ENCODE results near the gene AGBL1. TPM values are rescaled to one million over a fixed set of nuclear protein-coding genes. Genes with fewer than 3 reads are reported as not detected.

AGBL1 gene
- total and polyA plus RNA-seq, 2 experiments from 2014 or later = not detected

DNA sequence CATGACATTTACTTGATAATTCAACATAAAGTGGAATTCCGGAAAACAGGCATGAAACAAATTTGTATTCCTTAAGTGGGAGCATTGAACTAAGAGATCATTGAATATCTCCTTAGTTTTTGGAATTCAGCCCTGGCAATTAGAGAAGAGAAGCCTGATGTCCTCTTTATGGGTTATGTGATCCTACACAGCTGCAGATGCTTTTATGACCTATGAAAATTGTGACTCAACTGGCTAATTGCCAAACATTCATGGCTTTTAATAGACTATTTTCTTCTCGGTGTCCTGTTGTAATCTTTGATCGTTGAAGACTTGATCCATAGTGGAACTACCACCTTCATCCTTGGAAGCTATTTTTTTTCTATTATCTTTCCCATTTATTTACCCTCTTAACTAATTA is 46.1 kb downstream of the AGBL1 start:
- H3K9me3 ChIP-seq (ENCODE audit: low read depth) = no peaks in the 10 kb centered on the region
- no peaks in the 10 kb centered on the region for H3K27me3 ChIP-seq (replicated peaks; ENCODE audit: insufficient read depth)
- H3K9ac ChIP-seq = no peak overlapping the region
- H3K79me2 ChIP-seq (ENCODE audit: insufficient read depth) = no peaks in the 10 kb centered on the region
- H3K27ac ChIP-seq = no peak overlapping the region
- no peaks in the 10 kb centered on the region for H3K36me3 ChIP-seq (ENCODE audit: low read depth)
- in situ Hi-C loops (cut with MboI) = no loop called here
- DNase-seq = no peak
- no peak overlapping the region for H3K4me3 ChIP-seq
- no peaks in the 10 kb centered on the region for H3K9me2 ChIP-seq (ENCODE audit: insufficient read depth)
- H4K20me1 ChIP-seq (ENCODE audit: insufficient read depth) = no peaks in the 10 kb centered on the region
- TF ChIP-seq EZH2 (IDR thresholded peaks at IDR 0.05; ENCODE audit: insufficient read depth, poor library complexity, severe bottlenecking) = no peak
- TF ChIP-seq EZH2phosphoT487 (IDR thresholded peaks at IDR 0.05; ENCODE audit: insufficient read depth, low read depth) = no peak
- H3F3A ChIP-seq (ENCODE audit: insufficient read depth) = no peaks in the 10 kb centered on the region
- H3K4me2 ChIP-seq (ENCODE audit: unreplicated experiment) = no peak overlapping the region
- H3K4me1 ChIP-seq (ENCODE audit: insufficient read depth) = no peaks in the 10 kb centered on the region
- H2AFZ ChIP-seq = no peak overlapping the region
- 3 to 9% methylated on average over 3 of the region's 3 CpGs for WGBS, 2 experiments (ENCODE audit: low coverage in 1 of 2, low lambda C conversion rate in 2 of 2, missing lambda C conversion rate in 2 of 2)

DNA sequence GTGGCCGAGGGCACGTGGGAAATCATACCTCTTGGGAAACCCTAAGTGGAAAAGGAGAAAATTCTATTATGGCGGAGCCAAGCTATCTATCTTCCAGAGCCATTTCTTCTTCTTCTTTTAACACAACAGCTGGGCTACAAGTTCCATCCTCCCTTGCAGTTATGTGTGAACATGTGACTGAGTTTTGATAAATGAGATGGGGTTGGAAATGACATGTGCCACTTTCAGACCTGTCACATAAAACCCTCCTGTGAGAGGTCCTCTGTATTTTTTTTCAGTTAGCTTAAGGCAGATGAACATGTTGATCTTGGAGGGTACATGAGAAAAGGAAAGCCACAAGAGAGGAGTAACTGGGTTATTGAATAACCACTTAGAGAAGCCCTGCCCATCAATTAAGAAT is 47.9 kb downstream of the AGBL1 start:
- Histone ChIP-seq H3K4me2 (ENCODE audit: unreplicated experiment) (no peak overlapping the region), H3K27me3 (replicated peaks; ENCODE audit: insufficient read depth) (no peaks in the 10 kb centered on the region), H3F3A (ENCODE audit: insufficient read depth) (no peaks in the 10 kb centered on the region), H3K4me3 (no peak overlapping the region), H3K9me3 (ENCODE audit: low read depth) (no peaks in the 10 kb centered on the region), H3K9me2 (ENCODE audit: insufficient read depth) (no peaks in the 10 kb centered on the region), H3K36me3 (ENCODE audit: low read depth) (no peaks in the 10 kb centered on the region), H4K20me1 (ENCODE audit: insufficient read depth) (no peaks in the 10 kb centered on the region), H3K27ac (no peak overlapping the region), H3K79me2 (ENCODE audit: insufficient read depth) (no peaks in the 10 kb centered on the region), H2AFZ (no peak overlapping the region), H3K9ac (no peak overlapping the region), H3K4me1 (ENCODE audit: insufficient read depth) (no peaks in the 10 kb centered on the region)
- no peak for DNase-seq
- in situ Hi-C loops (cut with MboI) = no loop called here
- 7 to 29% methylated on average over 3 of the region's 3 CpGs for WGBS, 2 experiments (ENCODE audit: low coverage in 1 of 2, low lambda C conversion rate in 2 of 2, missing lambda C conversion rate in 2 of 2)
- no peak for TF ChIP-seq EZH2 (IDR thresholded peaks at IDR 0.05; ENCODE audit: insufficient read depth, poor library complexity, severe bottlenecking)
- no peak for TF ChIP-seq EZH2phosphoT487 (IDR thresholded peaks at IDR 0.05; ENCODE audit: insufficient read depth, low read depth)

DNA sequence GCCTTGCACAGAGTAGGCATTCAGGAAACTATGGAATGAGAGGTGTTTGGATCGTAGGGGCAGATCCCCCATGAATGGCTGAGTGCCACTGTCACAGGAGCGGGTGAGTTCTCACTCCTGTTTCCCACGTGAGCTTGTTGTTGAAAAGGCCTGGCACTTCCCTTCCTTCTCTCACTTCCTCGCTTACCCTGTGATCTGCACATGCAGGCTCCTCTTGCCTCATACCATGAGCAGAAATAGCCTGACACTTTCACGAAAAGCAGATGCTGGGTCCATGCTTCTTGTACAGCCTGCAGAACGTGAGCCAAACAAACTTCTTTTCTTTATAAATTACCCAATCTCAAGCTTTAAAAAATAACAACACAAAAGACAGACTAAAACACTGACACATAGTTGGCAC is 55.4 kb downstream of the AGBL1 start:
- TF ChIP-seq EZH2phosphoT487 (IDR thresholded peaks at IDR 0.05; ENCODE audit: insufficient read depth, low read depth) = no peak
- no peak for TF ChIP-seq EZH2 (IDR thresholded peaks at IDR 0.05; ENCODE audit: insufficient read depth, poor library complexity, severe bottlenecking)
- H3K9me3 ChIP-seq (ENCODE audit: low read depth) = no peaks in the 10 kb centered on the region
- H3K36me3 ChIP-seq (ENCODE audit: low read depth) = no peaks in the 10 kb centered on the region
- no peaks in the 10 kb centered on the region for H3K79me2 ChIP-seq (ENCODE audit: insufficient read depth)
- no peak overlapping the region for H3K9ac ChIP-seq
- H3F3A ChIP-seq (ENCODE audit: insufficient read depth) = no peaks in the 10 kb centered on the region
- no peaks in the 10 kb centered on the region for H3K27me3 ChIP-seq (replicated peaks; ENCODE audit: insufficient read depth)
- no peak overlapping the region for H3K27ac ChIP-seq
- in situ Hi-C loops (cut with MboI) = no loop called here
- no peak overlapping the region for H2AFZ ChIP-seq
- 0 to 6% methylated on average over 6 of the region's 6 CpGs for whole genome bisulfite sequencing, 2 experiments (ENCODE audit: low coverage in 1 of 2, low lambda C conversion rate in 2 of 2, missing lambda C conversion rate in 2 of 2)
- no peak overlapping the region for H3K4me3 ChIP-seq
- no peak for DNase-seq
- no peaks in the 10 kb centered on the region for H3K9me2 ChIP-seq (ENCODE audit: insufficient read depth)
- H4K20me1 ChIP-seq (ENCODE audit: insufficient read depth) = no peaks in the 10 kb centered on the region
- H3K4me1 ChIP-seq (ENCODE audit: insufficient read depth) = no peaks in the 10 kb centered on the region
- no peak overlapping the region for H3K4me2 ChIP-seq (ENCODE audit: unreplicated experiment)

DNA sequence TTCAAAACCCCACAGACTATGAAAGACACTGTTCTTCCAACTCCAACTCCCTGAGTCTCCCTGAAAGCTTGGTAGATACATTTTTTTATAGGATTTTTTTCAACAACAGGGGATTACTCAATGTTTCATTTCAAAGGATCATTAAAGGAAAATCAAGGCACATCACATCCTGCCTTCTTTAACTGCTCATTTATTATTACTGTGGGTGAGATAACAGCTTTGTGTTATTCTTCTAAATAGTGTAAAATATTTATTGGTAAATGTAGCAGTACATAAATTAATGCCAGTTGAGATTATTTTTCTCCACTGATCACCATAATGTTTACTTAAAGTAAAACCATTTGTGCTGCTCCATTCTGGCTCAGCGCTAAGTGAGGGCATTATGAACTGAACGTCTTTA is 57.2 kb downstream of the AGBL1 start:
- H3K4me3 ChIP-seq = no peak overlapping the region
- H3K4me1 ChIP-seq (ENCODE audit: insufficient read depth) = no peaks in the 10 kb centered on the region
- DNase-seq = no peak
- H4K20me1 ChIP-seq (ENCODE audit: insufficient read depth) = no peaks in the 10 kb centered on the region
- TF ChIP-seq EZH2 (IDR thresholded peaks at IDR 0.05; ENCODE audit: insufficient read depth, poor library complexity, severe bottlenecking) (no peak), EZH2phosphoT487 (IDR thresholded peaks at IDR 0.05; ENCODE audit: insufficient read depth, low read depth) (no peak)
- in situ Hi-C loops (cut with MboI) = no loop called here
- H3K27ac ChIP-seq = no peak overlapping the region
- no peak overlapping the region for H3K9ac ChIP-seq
- H3K9me2 ChIP-seq (ENCODE audit: insufficient read depth) = no peaks in the 10 kb centered on the region
- H3K27me3 ChIP-seq (replicated peaks; ENCODE audit: insufficient read depth) = no peaks in the 10 kb centered on the region
- H2AFZ ChIP-seq = no peak overlapping the region
- no peaks in the 10 kb centered on the region for H3F3A ChIP-seq (ENCODE audit: insufficient read depth)
- no peak overlapping the region for H3K4me2 ChIP-seq (ENCODE audit: unreplicated experiment)
- whole genome bisulfite sequencing, 2 experiments (ENCODE audit: low coverage in 1 of 2, low lambda C conversion rate in 2 of 2, missing lambda C conversion rate in 2 of 2) = 0 to 2% methylated on average over 2 of the region's 2 CpGs
- H3K36me3 ChIP-seq (ENCODE audit: low read depth) = no peaks in the 10 kb centered on the region
- no peaks in the 10 kb centered on the region for H3K79me2 ChIP-seq (ENCODE audit: insufficient read depth)
- no peaks in the 10 kb centered on the region for H3K9me3 ChIP-seq (ENCODE audit: low read depth)

DNA sequence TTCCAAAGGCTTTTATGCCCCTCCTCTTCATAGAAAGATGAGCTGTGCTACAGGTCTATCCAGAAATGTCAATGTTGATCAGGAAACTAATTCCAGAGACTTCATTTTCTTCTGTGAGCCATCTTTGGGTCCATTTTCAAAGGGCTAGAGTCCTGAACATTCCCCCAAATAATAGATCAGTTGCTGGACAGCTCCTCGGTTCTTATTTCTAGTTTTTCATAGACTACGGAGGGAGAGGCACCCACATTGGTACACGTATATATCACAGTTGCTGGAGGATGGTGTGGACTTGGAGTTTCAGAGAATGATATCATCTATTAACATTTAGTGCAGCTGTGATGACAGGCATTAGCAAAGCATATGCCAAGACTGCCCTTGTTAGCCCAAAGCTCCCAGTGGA is 59.1 kb downstream of the AGBL1 start:
- Histone ChIP-seq H3K9ac (no peak overlapping the region), H3K4me1 (ENCODE audit: insufficient read depth) (no peaks in the 10 kb centered on the region), H3K36me3 (ENCODE audit: low read depth) (no peaks in the 10 kb centered on the region), H3K4me3 (no peak overlapping the region), H3K9me2 (ENCODE audit: insufficient read depth) (no peaks in the 10 kb centered on the region), H4K20me1 (ENCODE audit: insufficient read depth) (no peaks in the 10 kb centered on the region), H3K4me2 (ENCODE audit: unreplicated experiment) (no peak overlapping the region), H3F3A (ENCODE audit: insufficient read depth) (no peaks in the 10 kb centered on the region), H3K27ac (no peak overlapping the region), H2AFZ (no peak overlapping the region), H3K27me3 (replicated peaks; ENCODE audit: insufficient read depth) (no peaks in the 10 kb centered on the region), H3K79me2 (ENCODE audit: insufficient read depth) (no peaks in the 10 kb centered on the region), H3K9me3 (ENCODE audit: low read depth) (no peaks in the 10 kb centered on the region)
- DNase-seq = no peak
- in situ Hi-C loops (cut with MboI) = no loop called here
- TF ChIP-seq EZH2phosphoT487 (IDR thresholded peaks at IDR 0.05; ENCODE audit: insufficient read depth, low read depth) (no peak), EZH2 (IDR thresholded peaks at IDR 0.05; ENCODE audit: insufficient read depth, poor library complexity, severe bottlenecking) (no peak)
- WGBS, 2 experiments (ENCODE audit: low coverage in 1 of 2, low lambda C conversion rate in 2 of 2, missing lambda C conversion rate in 2 of 2) = 20 to 22% methylated on average over 3 of the region's 3 CpGs

Measured in GM23248 (cell line).